WTC11 (cell line): Measurements from ENCODE around the gene CBLIF. TPM values are rescaled to one million over a fixed set of nuclear protein-coding genes. Genes with fewer than 3 reads are reported as not detected.

Experiments
- ATAC-seq: fragments of 200-7000 bp; cut with Tn5 transposase; 2 replicates; pipeline ENCODE4 v1.10.0; 2021; ENCODE audit warnings: mild to moderate bottlenecking, moderate library complexity
- CTCF ChIA-PET: fragments of 300-600 bp; sonication (Branson Sonifier 250); formaldehyde crosslinking; loops from one replicate; lab custom pipeline; 2021; ENCODE audit warnings: antibody characterized with exemption; lab: Charles Lee
- POLR2A ChIA-PET: fragments of 350-600 bp; sonication (Branson Sonifier 250); formaldehyde crosslinking; loops from one replicate; lab custom pipeline; 2021; ENCODE audit warnings: antibody characterized with exemption; lab: Charles Lee
- DNase-seq: peaks from one replicate; pipeline ENCODE4 v3.0.0; 2021; ENCODE audit warnings: low spot score
- H3K27ac Mint-ChIP-seq: 2 replicates; pipeline ENCODE4 v1.8.0; 2021; ENCODE audit warnings: mixed read lengths
- H3K27me3 Mint-ChIP-seq: 2 replicates; pipeline ENCODE4 v1.8.0; 2021; ENCODE audit warnings: low read depth, mild to moderate bottlenecking, moderate library complexity, mixed read lengths
- H3K36me3 Mint-ChIP-seq: 2 replicates; pipeline ENCODE4 v1.8.0; 2021; ENCODE audit warnings: mixed read lengths
- H3K4me1 Mint-ChIP-seq: 2 replicates; pipeline ENCODE4 v1.8.0; 2022; ENCODE audit warnings: mixed read lengths
- H3K4me3 Mint-ChIP-seq: 2 replicates; pipeline ENCODE4 v1.8.0; 2021; ENCODE audit warnings: mild to moderate bottlenecking, moderate library complexity, mixed read lengths
- H3K9me3 Mint-ChIP-seq: 2 replicates; pipeline ENCODE4 v1.8.0; 2021; ENCODE audit warnings: mixed read lengths
- AFF4 ChIP-seq: sonication (generic); formaldehyde crosslinking; IDR thresholded peaks from 2 replicates; pipeline ENCODE4 v1.8.1; 2023; ENCODE audit warnings: mild to moderate bottlenecking, missing genetic modification reagents, borderline replicate concordance
- ATF2 ChIP-seq: sonication (generic); formaldehyde crosslinking; IDR thresholded peaks from 2 replicates; pipeline ENCODE4 v1.8.1; 2022; ENCODE audit warnings: low read depth, missing genetic modification reagents, borderline replicate concordance
- ATF3 ChIP-seq: sonication (generic); formaldehyde crosslinking; conservative IDR thresholded peaks from 2 replicates; pipeline ENCODE4 v1.8.1; 2022; ENCODE audit warnings: mild to moderate bottlenecking, missing genetic modification reagents
- CBFB ChIP-seq: sonication (generic); formaldehyde crosslinking; IDR thresholded peaks from 2 replicates; pipeline ENCODE4 v1.8.1; 2022; ENCODE audit warnings: mild to moderate bottlenecking, low read depth, missing genetic modification reagents
- CREB1 ChIP-seq: sonication (generic); formaldehyde crosslinking; IDR thresholded peaks from 2 replicates; pipeline ENCODE4 v1.8.0; 2023; ENCODE audit warnings: mild to moderate bottlenecking, missing genetic modification reagents
- EMX1 ChIP-seq: fragments of 250-450 bp; sonication (Bioruptor Pico); IDR thresholded peaks from 2 replicates; pipeline ENCODE4 v1.8.0; 2021; ENCODE audit warnings: mild to moderate bottlenecking
- ETV6 ChIP-seq: sonication (generic); formaldehyde crosslinking; IDR thresholded peaks from 2 replicates; pipeline ENCODE4 v1.8.1; 2022; ENCODE audit warnings: mild to moderate bottlenecking, missing genetic modification reagents
- FOXK1 ChIP-seq: sonication (generic); formaldehyde crosslinking; IDR thresholded peaks from 2 replicates; pipeline ENCODE4 v1.8.0; 2022; ENCODE audit warnings: mild to moderate bottlenecking, moderate library complexity, missing genetic modification reagents
- HMGXB4 ChIP-seq: sonication (generic); formaldehyde crosslinking; IDR thresholded peaks from 2 replicates; pipeline ENCODE4 v1.8.1; 2023; ENCODE audit warnings: mild to moderate bottlenecking, moderate library complexity, missing genetic modification reagents
- IRF2 ChIP-seq: sonication (generic); formaldehyde crosslinking; IDR thresholded peaks from 2 replicates; pipeline ENCODE4 v1.8.0; 2022; ENCODE audit warnings: low read depth, missing genetic modification reagents, borderline replicate concordance
- JUN ChIP-seq: sonication (generic); formaldehyde crosslinking; IDR thresholded peaks from 2 replicates; pipeline ENCODE4 v1.8.0; 2023; ENCODE audit warnings: mild to moderate bottlenecking, missing genetic modification reagents
- MYBL2 ChIP-seq: sonication (generic); formaldehyde crosslinking; IDR thresholded peaks from 2 replicates; pipeline ENCODE4 v1.8.1; 2023; ENCODE audit warnings: mild to moderate bottlenecking, moderate library complexity, missing genetic modification reagents
- OVOL2 ChIP-seq: fragments of 250-450 bp; sonication (Bioruptor Pico); IDR thresholded peaks from 2 replicates; pipeline ENCODE4 v1.9.0; 2021; ENCODE audit warnings: mild to moderate bottlenecking, borderline replicate concordance
- PRDM15 ChIP-seq: sonication (generic); formaldehyde crosslinking; IDR thresholded peaks from 2 replicates; pipeline ENCODE4 v1.8.0; 2022; ENCODE audit warnings: missing genetic modification reagents
- PRRX2 ChIP-seq: fragments of 250-450 bp; sonication (Bioruptor Pico); IDR thresholded peaks from 2 replicates; pipeline ENCODE4 v1.8.0; 2021; ENCODE audit warnings: mild to moderate bottlenecking
- SMAD4 ChIP-seq: sonication (generic); formaldehyde crosslinking; IDR thresholded peaks from 2 replicates; pipeline ENCODE4 v1.8.0; 2022; ENCODE audit warnings: mild to moderate bottlenecking, missing genetic modification reagents
- TEAD4 ChIP-seq: sonication (generic); formaldehyde crosslinking; IDR thresholded peaks from 2 replicates; pipeline ENCODE4 v1.8.0; 2022; ENCODE audit warnings: mild to moderate bottlenecking, missing genetic modification reagents
- USF2 ChIP-seq: sonication (generic); formaldehyde crosslinking; IDR thresholded peaks from 2 replicates; pipeline ENCODE4 v1.8.1; 2023; ENCODE audit warnings: mild to moderate bottlenecking, missing genetic modification reagents, moderate library complexity
- ZNF138 ChIP-seq: sonication (generic); formaldehyde crosslinking; conservative IDR thresholded peaks from 2 replicates; pipeline ENCODE4 v1.8.1; 2022; ENCODE audit warnings: mild to moderate bottlenecking, moderate library complexity, missing genetic modification reagents
- total RNA-seq: library from RNA; stranded (reverse); gene quantifications from 3 replicates; pipeline ENCODE4 v1.2.3, GENCODE V29; 2021

CBLIF gene
- total RNA-seq, 1 experiment from 2014 or later: not detected

GRCh38 chr11:59866836-59867235 is 21.5 kb upstream of the CBLIF start:
- no peaks in the 10 kb centered on the region for H3K4me1 Mint-ChIP-seq
- H3K4me3 Mint-ChIP-seq: no peak overlapping the region
- DNase-seq (no peak), ATAC-seq (no peak)
- no peaks in the 10 kb centered on the region for H3K27me3 Mint-ChIP-seq
- ChIA-PET CTCF (no interaction called here), POLR2A (no interaction called here)
- TF ChIP-seq PRRX2 (no peak), IRF2 (no peak), USF2 (CRISPR knock-in tag) (no peak), CBFB (CRISPR knock-in tag) (no peak), JUN (CRISPR knock-in tag) (no peak), ATF3 (CRISPR knock-in tag) (no peak), TEAD4 (CRISPR knock-in tag) (no peak), ETV6 (no peak), FOXK1 (CRISPR knock-in tag) (no peak), OVOL2 (CRISPR knock-in tag) (no peak), ATF2 (CRISPR knock-in tag) (no peak), AFF4 (CRISPR knock-in tag) (no peak), CREB1 (CRISPR knock-in tag) (no peak), ZNF138 (CRISPR knock-in tag) (no peak), SMAD4 (no peak), MYBL2 (no peak), PRDM15 (CRISPR knock-in tag) (no peak), EMX1 (CRISPR knock-in tag) (no peak), HMGXB4 (no peak)
- H3K27ac Mint-ChIP-seq: no peak overlapping the region
- peaks cover 30% of the 10 kb centered on the region for H3K9me3 Mint-ChIP-seq
- H3K36me3 Mint-ChIP-seq: peaks cover 11% of the 10 kb centered on the region; the same call in 1 of the 2 replicates
